GM13976 (cell line): ENCODE data around the gene SHC3.

Experiments used
- DNase-seq: peaks from one replicate; pipeline ENCODE4 v3.0.0; 2012; ENCODE audit warnings: low spot score
- in situ Hi-C: fragments of 300-500 bp; cut with MboI; formaldehyde crosslinking; loops from one replicate; pipeline ENCODE4 v1.12.0; 2022; ENCODE audit warnings: low sequenced_read_pairs, mixed read lengths, inconsistent platforms; ENCODE audit not compliant: unreplicated experiment
- TF ChIP-seq, protein P1 (sequence below): IDR thresholded peaks from 2 replicates; pipeline ENCODE4 v1.5.1; 2012; ENCODE audit warnings: borderline replicate concordance, mild to moderate bottlenecking; ENCODE audit not compliant: insufficient read depth; ENCODE audit errors: extremely low read depth, missing control alignments, control extremely low read depth

SHC3 gene

DNA sequence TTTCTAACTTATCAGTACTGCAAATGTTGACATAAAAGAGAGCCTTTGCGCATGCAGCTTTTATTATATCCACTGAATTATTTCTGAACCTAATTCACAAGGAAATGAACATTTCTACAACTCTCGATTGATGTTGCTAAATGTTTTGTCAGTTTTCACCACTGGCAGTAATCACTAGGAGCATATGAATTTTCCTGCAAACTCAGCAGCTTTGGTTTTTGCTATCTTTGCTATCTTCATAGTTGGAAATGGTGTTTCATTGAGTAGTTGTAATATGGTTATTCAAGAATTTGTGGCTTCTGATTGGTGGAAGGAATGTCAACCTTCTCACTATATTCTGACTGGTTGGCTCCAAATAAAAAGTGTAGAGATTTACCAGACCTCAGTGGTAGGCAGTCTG, 8.9 kb upstream of the SHC3 start:
- DNase-seq = no peak
- TF ChIP-seq, protein P1, sequence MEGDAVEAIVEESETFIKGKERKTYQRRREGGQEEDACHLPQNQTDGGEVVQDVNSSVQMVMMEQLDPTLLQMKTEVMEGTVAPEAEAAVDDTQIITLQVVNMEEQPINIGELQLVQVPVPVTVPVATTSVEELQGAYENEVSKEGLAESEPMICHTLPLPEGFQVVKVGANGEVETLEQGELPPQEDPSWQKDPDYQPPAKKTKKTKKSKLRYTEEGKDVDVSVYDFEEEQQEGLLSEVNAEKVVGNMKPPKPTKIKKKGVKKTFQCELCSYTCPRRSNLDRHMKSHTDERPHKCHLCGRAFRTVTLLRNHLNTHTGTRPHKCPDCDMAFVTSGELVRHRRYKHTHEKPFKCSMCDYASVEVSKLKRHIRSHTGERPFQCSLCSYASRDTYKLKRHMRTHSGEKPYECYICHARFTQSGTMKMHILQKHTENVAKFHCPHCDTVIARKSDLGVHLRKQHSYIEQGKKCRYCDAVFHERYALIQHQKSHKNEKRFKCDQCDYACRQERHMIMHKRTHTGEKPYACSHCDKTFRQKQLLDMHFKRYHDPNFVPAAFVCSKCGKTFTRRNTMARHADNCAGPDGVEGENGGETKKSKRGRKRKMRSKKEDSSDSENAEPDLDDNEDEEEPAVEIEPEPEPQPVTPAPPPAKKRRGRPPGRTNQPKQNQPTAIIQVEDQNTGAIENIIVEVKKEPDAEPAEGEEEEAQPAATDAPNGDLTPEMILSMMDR = no peak

DNA sequence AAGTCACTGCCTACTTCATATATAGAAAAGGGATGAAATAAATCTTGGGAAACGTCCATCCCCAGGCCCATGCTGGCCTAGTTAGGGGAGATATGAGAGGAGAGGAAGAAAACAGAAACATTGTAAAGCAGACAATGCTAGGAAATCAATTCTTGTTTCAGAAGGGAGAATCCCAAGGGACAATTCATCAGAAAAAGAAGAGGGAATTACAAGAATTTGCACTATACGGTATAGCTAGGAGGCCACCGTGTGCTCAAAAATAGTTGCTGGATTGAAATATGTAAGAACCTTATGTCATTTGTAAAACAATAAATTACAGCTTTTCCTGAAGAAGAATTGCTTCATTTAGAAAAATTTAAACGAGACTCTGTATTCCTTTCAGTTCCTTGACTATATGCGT, 8.3 kb upstream of the SHC3 start:
- TF ChIP-seq, protein P1 = no peak
- DNase-seq = no peak
- in situ Hi-C loops = no loop called here

More for the DNA sequence above, 8.9 kb upstream of the SHC3 start:
- in situ Hi-C loops = no loop called here

DNA sequence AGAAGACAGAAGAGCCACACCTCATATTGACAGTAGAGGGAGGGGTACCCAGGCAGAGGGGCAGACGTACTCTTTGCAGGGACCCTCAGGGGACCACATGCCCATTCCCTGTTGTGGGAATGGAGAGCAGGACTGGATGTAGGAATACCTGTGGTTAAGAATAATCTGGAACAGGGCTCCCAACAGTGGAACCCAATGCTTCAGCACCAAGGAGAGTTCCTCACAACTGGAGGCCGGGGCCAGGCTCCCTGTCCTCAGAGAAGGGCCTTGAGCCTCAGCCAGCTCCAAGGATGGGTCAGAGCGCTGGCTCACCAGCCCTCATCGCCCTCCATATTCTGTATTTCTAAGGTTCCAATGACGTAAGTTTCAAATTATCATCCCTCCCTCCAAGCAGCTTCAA, 7.4 kb upstream of the SHC3 start:
- TF ChIP-seq, protein P1 = no peak
- DNase-seq = no peak
- in situ Hi-C loops = no loop called here

DNA sequence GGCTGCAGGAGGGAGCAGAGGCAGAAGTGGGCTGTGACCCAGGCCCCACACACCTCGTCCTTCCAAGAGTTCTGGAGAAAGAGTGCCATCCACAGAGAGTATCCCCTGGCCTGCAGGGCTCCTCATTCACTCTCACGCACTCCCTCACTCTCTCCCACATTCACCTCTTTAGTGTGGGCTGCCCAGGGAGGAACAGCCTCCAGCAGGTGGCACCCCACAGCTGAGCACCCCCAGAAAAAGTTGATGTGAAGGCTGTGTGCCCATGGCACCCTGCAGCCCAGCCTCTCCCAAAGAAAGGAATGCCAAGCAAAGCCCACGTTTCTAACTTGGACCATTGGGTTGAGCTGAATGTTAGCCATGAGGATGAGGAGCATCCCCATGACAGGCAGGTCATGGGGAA, 4.5 kb upstream of the SHC3 start:
- DNase-seq = no peak

DNA sequence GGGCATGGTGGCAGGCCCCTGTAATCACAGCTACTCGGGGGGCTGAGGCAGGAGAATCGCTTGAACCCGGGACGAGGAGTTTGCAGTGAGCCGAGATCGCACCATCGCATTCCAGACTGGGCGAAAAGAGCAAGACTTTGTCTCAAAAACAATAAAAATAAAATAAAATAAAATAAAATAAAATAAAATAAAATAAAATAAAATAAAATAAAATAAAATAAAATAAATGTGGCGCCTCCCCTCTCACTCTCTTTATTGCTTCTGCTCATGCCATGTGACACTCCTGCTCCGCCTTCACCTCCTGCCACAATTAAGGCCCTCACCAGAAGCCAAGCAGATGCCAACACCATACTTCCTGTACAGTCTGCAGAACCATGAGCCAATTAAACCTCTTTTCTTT, 3.8 kb upstream of the SHC3 start:
- in situ Hi-C loops = no loop called here
- DNase-seq = no peak
- TF ChIP-seq, protein P1 = no peak

More for the DNA sequence above, 4.5 kb upstream of the SHC3 start:
- TF ChIP-seq, protein P1 = no peak
- in situ Hi-C loops = no loop called here

DNA sequence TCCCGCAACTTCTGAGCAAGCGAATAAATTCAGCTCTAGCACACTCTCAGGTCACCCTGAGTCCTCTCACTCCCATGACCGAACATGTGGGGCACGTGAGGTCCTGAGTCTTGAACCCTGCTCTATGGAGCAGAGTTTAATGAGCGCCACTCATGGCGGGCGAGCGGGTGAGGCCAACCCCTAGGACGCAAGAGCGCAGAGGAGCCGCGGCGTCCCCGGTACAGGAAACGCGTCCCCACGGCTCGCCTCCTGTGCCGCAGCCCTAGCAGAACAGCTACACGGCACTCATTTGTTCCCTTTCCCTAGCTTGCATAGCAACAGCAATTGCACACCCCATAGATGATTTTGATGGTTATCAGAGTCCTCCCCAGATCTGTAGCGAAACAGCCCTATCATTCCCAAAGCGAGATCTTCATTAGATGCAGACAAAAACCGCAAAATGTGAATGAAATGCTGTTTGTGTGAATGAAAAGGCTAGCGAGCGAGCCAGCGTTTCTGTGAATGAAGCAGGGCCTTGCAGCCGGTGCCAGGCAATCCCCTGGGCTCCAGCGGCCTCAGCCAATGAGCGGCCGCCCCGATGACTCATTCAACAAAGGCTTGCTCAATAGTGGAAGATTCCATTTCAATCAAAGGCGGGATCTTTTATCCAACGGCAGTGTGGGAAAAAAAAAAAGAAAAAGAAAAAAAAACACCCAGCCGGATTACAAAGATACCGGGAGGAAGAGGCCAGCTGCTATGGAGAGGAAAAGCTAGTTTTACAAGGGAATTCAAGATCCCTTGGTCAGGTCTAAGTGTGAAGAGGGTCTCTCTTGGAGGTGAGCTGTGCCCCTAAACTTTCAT, 1.5 kb upstream of the SHC3 start:
- DNase-seq = peak; percentile 45
- TF ChIP-seq, protein P1 = no peak
- in situ Hi-C loops = no loop called here
